ENCODE measurements around the gene KDM2A.

KDM2A gene

DNA sequence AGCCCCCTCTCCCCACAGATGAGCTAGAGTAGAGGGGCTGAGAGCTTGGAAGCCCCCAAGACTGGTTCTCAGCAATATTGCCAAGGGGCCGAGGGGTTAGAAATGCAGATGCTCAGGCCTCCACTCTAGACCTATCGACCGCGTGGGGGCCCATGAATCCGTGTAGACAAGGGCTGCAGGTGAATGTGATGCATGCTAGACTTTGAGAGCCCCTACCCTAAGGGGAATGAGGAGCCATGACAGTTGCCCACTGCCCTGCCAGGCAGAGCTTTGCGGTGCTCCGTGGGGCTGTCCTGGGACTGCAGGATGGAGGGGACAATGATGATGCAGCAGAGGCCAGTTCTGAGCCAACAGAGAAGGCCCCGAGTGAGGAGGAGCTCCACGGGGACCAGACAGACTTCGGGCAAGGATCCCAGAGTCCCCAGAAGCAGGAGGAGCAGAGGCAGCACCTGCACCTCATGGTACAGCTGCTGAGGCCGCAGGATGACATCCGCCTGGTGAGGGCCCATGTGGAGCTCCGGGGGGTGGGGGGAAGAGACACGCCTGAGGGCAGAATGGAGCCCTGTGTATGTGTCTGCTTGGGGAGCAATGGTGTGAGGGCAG, 185.5 kb downstream of the KDM2A start:
- no peak for DNase-seq

DNA sequence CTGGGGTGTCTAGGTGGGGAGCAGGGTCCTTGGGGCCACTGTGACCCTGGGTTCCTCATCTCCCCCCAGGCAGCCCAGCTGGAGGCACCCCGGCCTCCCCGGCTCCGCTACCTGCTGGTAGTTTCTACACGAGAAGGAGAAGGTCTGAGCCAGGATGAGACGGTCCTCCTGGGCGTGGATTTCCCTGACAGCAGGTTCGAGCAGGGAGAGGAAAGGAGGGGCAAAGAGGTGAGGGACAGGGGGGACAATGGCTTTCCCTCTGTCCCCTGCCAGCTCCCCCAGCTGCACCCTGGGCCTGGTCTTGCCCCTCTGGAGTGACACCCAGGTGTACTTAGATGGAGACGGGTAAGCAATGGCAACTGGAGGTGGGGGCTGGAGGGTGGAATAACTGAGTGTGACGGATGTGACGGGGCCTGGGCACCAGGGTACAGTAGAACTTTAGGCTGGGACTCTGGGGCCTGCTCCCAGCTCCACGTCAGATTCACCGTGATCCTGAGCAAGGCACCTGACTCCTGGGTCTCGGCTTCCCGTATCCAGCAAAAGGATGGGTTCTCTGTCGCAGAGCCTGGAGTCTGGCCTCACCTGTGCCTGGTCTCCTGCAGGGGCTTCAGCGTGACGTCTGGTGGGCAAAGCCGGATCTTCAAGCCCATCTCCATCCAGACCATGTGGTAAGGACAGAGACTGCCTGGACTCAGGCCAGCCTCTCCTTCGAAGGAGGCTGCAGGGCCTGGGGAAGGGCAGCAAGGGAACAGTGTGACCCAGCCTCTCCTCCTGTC, 187.9 kb downstream of the KDM2A start:
- no peak for DNase-seq

DNA sequence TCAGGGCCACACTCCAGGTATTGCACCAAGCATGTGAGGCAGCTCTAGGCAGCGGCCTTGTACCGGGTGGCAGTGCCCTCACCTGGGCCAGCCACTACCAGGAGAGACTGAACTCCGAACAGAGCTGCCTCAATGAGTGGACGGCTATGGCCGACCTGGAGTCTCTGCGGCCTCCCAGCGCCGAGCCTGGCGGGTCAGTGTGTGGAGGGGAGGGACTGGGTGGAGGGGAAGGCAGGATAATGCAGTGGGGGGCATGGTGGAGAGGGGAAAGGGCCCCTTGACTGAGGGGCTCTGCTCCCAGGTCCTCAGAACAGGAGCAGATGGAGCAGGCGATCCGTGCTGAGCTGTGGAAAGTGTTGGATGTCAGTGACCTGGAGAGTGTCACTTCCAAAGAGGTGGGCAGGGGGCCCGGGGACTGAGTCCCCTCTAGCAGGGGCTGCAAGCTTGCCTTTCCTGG, 188.5 kb downstream of the KDM2A start:
- DNase-seq, result no peak
